Mucosa of rectum (tissue), 2 donors: Measurements from ENCODE around the gene SYNPR.

ENCODE experiments used
- H3K27ac ChIP-seq, 2 donors: one replicate each; pipeline ENCODE4 v1.7.0; 2013; ENCODE audit warnings: inconsistent platforms in 2 of 2, low read depth in 2 of 2, low read length in 2 of 2
- H3K27me3 ChIP-seq, 2 donors: one replicate each; pipeline ENCODE4 v1.7.0; 2013; ENCODE audit warnings: low read length in 2 of 2; ENCODE audit not compliant: control insufficient read depth in 2 of 2, insufficient read depth in 2 of 2
- H3K36me3 ChIP-seq, 2 donors: one replicate each; pipeline ENCODE4 v1.7.0; 2013; ENCODE audit warnings: low read length in 2 of 2; ENCODE audit not compliant: control insufficient read depth in 2 of 2, insufficient read depth in 2 of 2
- H3K4me1 ChIP-seq, 2 donors: one replicate each; pipeline ENCODE4 v1.7.0; 2013; ENCODE audit warnings: low read length in 2 of 2, mild to moderate bottlenecking in 1 of 2; ENCODE audit not compliant: control insufficient read depth in 2 of 2, insufficient read depth in 2 of 2
- H3K4me3 ChIP-seq, 2 donors: one replicate each; pipeline ENCODE4 v1.7.0; 2013; ENCODE audit warnings: low read length in 2 of 2
- H3K9ac ChIP-seq, 2 donors: one replicate each; pipeline ENCODE4 v1.7.0; 2013; ENCODE audit warnings: low read length in 2 of 2, low read depth in 1 of 2, mild to moderate bottlenecking in 1 of 2
- H3K9me3 ChIP-seq, 2 donors: one replicate each; pipeline ENCODE4 v1.7.0; 2013; ENCODE audit warnings: low read length in 2 of 2; ENCODE audit not compliant: control insufficient read depth in 2 of 2
- donor health status: healthy.
- donor health status: Normal muscosa, but diverticular disease.

SYNPR gene

GRCh38 chr3:63477494-63478129 lies 199.5 kb downstream of the SYNPR start:
- Histone ChIP-seq H3K4me3 (no peak overlapping the region), H3K9me3 (no peaks in the 10 kb centered on the region), H3K27me3 (no peaks in the 10 kb centered on the region), H3K4me1 (peaks cover 0 to 2% of the 10 kb centered on the region in 2 donors), H3K27ac (no peak overlapping the region), H3K36me3 (no peaks in the 10 kb centered on the region), H3K9ac (no peak overlapping the region)

GRCh38 chr3:63478990-63479660 lies 201.0 kb downstream of the SYNPR start:
- Histone ChIP-seq H3K4me1 (peaks cover 0 to 2% of the 10 kb centered on the region in 2 donors), H3K9ac (no peak overlapping the region)

GRCh38 chr3:63479661-63480035 lies 201.5 kb downstream of the SYNPR start:
- Histone ChIP-seq H3K36me3 (no peaks in the 10 kb centered on the region), H3K4me3 (no peak overlapping the region)

More at GRCh38 chr3:63478990-63479660, 201.0 kb downstream of the SYNPR start:
- Histone ChIP-seq H3K9me3 (no peaks in the 10 kb centered on the region), H3K4me3 (no peak overlapping the region), H3K36me3 (no peaks in the 10 kb centered on the region), H3K27ac (no peak overlapping the region), H3K27me3 (no peaks in the 10 kb centered on the region)

GRCh38 chr3:63481627-63482026 lies 203.5 kb downstream of the SYNPR start:
- H3K27ac ChIP-seq = no peak overlapping the region
- no peaks in the 10 kb centered on the region for H3K27me3 ChIP-seq
- H3K4me1 ChIP-seq = peaks cover 0 to 2% of the 10 kb centered on the region in 2 donors
- no peaks in the 10 kb centered on the region for H3K36me3 ChIP-seq
- no peak overlapping the region for H3K4me3 ChIP-seq
- no peak overlapping the region for H3K9ac ChIP-seq
- no peaks in the 10 kb centered on the region for H3K9me3 ChIP-seq

More at GRCh38 chr3:63479661-63480035, 201.5 kb downstream of the SYNPR start:
- no peak overlapping the region for H3K27ac ChIP-seq
- no peaks in the 10 kb centered on the region for H3K27me3 ChIP-seq
- peaks cover 0 to 2% of the 10 kb centered on the region in 2 donors for H3K4me1 ChIP-seq
- no peaks in the 10 kb centered on the region for H3K9me3 ChIP-seq
- H3K9ac ChIP-seq = no peak overlapping the region

- H3K36me3 ChIP-seq = no peaks in the 10 kb centered on the region
- H3K9ac ChIP-seq = no peak overlapping the region
- no peak overlapping the region for H3K4me3 ChIP-seq
- no peaks in the 10 kb centered on the region for H3K9me3 ChIP-seq
- H3K27me3 ChIP-seq = no peaks in the 10 kb centered on the region
- peaks cover 0 to 2% of the 10 kb centered on the region in 2 donors for H3K4me1 ChIP-seq
- no peak overlapping the region for H3K27ac ChIP-seq
Observed at GRCh38 chr3:63482341-63482740, 204.2 kb downstream of the SYNPR start.

- Histone ChIP-seq H3K4me1 (peaks cover 0 to 4% of the 10 kb centered on the region in 2 donors), H3K36me3 (no peaks in the 10 kb centered on the region), H3K9ac (no peak overlapping the region), H3K27me3 (no peaks in the 10 kb centered on the region), H3K4me3 (no peak overlapping the region), H3K27ac (no peak overlapping the region), H3K9me3 (no peaks in the 10 kb centered on the region)
Observed at GRCh38 chr3:63492464-63492863, 214.4 kb downstream of the SYNPR start.

GRCh38 chr3:63493101-63493500 lies 215.0 kb downstream of the SYNPR start:
- Histone ChIP-seq H3K36me3 (no peaks in the 10 kb centered on the region), H3K4me1 (peaks cover 0 to 4% of the 10 kb centered on the region in 2 donors), H3K4me3 (no peak overlapping the region), H3K9ac (no peak overlapping the region), H3K9me3 (no peaks in the 10 kb centered on the region), H3K27me3 (no peaks in the 10 kb centered on the region), H3K27ac (no peak overlapping the region)

- H3K27me3 ChIP-seq = no peaks in the 10 kb centered on the region
- H3K36me3 ChIP-seq = no peaks in the 10 kb centered on the region
- H3K27ac ChIP-seq = no peak overlapping the region
- no peak overlapping the region for H3K4me3 ChIP-seq
- H3K9me3 ChIP-seq = no peaks in the 10 kb centered on the region
- no peak overlapping the region for H3K9ac ChIP-seq
- peaks cover 2 to 7% of the 10 kb centered on the region in 2 donors for H3K4me1 ChIP-seq
Observed at GRCh38 chr3:63494646-63495045, 216.5 kb downstream of the SYNPR start.

GRCh38 chr3:63497641-63498040 lies 219.5 kb downstream of the SYNPR start:
- H3K36me3 ChIP-seq = no peaks in the 10 kb centered on the region
- no peak overlapping the region for H3K27ac ChIP-seq
- H3K9me3 ChIP-seq = no peaks in the 10 kb centered on the region
- H3K4me1 ChIP-seq = peaks cover 9 to 17% of the 10 kb centered on the region in 2 donors
- no peak overlapping the region for H3K4me3 ChIP-seq
- H3K27me3 ChIP-seq = no peaks in the 10 kb centered on the region
- H3K9ac ChIP-seq = no peak overlapping the region

GRCh38 chr3:63500196-63500595 lies 222.1 kb downstream of the SYNPR start:
- H3K27me3 ChIP-seq = no peaks in the 10 kb centered on the region
- peaks cover 9 to 17% of the 10 kb centered on the region in 2 donors for H3K4me1 ChIP-seq
- no peaks in the 10 kb centered on the region for H3K9me3 ChIP-seq
- no peak overlapping the region for H3K9ac ChIP-seq
- no peaks in the 10 kb centered on the region for H3K36me3 ChIP-seq
- H3K27ac ChIP-seq = peak overlapping the region; percentile 53 to 73
- peak overlapping the region in 1 of 2 donors; percentile 29 for H3K4me3 ChIP-seq
